ENCODE data around the gene TLR5.

DNA sequence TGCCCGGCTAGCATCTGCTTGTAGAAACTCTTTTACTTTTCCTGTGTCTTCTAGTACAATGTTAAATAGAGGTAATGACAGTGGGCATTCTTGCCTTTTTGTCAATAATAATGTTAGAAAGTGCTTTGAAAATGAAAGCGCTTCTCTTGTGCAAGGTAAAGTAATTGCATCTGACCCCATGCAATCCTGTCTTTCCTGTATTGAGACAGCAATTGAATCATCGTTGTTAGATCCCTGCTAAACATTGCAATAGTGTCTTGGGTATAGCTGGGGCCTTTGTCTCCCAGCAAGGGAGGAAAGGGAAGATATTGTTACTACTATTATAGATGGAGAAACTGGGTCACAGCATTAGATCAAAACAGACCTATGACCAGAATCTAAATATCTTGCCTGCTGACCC, 80.9 kb downstream of the TLR5 start:
- no peak for TF ChIP-seq POLR2AphosphoS5 (IDR thresholded peaks at IDR 0.05; ENCODE audit: low read depth, low read length)
- TF ChIP-seq, protein P1, sequence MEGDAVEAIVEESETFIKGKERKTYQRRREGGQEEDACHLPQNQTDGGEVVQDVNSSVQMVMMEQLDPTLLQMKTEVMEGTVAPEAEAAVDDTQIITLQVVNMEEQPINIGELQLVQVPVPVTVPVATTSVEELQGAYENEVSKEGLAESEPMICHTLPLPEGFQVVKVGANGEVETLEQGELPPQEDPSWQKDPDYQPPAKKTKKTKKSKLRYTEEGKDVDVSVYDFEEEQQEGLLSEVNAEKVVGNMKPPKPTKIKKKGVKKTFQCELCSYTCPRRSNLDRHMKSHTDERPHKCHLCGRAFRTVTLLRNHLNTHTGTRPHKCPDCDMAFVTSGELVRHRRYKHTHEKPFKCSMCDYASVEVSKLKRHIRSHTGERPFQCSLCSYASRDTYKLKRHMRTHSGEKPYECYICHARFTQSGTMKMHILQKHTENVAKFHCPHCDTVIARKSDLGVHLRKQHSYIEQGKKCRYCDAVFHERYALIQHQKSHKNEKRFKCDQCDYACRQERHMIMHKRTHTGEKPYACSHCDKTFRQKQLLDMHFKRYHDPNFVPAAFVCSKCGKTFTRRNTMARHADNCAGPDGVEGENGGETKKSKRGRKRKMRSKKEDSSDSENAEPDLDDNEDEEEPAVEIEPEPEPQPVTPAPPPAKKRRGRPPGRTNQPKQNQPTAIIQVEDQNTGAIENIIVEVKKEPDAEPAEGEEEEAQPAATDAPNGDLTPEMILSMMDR (IDR thresholded peaks at IDR 0.05) = no peak
- TF ChIP-seq SIN3A (IDR thresholded peaks at IDR 0.05; ENCODE audit: borderline replicate concordance, insufficient read depth, low read depth, low read length) = no peak

All from Panc1 (cell line).